Suppressor macrophage treated with lipopolysaccharide for 1 hour (primary cell): ENCODE data around the gene HIVEP3.
"Not testable (repeated sequence)": the region's sequence is repeated elsewhere in the genome, so short reads cannot be mapped to it uniquely, and the experiment has no call there.

ENCODE experiments used
- DNase-seq, 3 donors: peaks; one replicate each; pipeline ENCODE4 v3.0.0-alpha.2; 2020 to 2022

HIVEP3 gene

DNA sequence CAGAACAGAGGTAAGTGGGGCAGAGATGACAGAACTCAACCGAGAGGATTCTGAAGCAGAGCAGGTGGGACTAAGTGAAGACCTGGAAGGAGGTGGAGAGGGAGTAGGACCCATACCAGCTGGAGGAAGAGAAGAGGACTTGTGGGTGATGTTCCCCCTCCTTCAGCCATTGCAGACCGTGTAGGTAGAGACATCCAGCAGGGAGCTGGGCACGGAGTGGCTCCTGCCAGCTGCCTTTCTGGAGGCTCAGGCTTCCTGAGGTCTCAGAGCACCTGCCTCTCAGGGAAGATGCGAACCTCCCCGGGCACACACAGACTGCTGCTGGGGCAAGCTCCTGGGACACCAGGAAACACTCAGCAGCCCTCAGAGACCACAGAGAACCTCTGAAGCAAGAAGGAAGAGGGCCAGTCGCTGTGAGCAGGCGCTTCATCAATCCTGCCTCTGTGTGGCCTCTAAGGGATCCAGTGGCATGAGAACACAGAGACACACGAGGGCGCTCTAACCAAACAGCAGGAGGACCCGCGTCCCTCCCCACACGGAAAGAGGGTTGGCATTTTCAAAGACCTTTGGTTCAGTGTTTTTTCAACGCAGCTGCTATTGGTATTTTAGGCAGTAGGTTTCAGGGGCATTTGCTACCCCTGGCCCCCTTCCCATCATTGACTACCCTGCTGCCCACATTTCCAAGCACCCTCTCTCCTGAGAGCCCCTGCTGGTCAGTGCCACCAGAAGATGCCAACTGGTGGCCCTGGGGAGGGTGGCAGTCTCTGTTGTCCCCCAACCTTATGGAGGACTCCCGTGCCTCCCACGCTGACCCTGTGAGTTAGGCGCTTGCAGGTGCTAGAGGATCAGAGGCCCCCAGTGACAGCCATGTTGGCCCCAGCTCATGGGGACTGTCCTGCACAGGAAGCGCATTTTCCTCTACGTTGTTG, 344.7 kb downstream of the HIVEP3 start:
- DNase-seq = peak; percentile 81 to 91 (median 89)

DNA sequence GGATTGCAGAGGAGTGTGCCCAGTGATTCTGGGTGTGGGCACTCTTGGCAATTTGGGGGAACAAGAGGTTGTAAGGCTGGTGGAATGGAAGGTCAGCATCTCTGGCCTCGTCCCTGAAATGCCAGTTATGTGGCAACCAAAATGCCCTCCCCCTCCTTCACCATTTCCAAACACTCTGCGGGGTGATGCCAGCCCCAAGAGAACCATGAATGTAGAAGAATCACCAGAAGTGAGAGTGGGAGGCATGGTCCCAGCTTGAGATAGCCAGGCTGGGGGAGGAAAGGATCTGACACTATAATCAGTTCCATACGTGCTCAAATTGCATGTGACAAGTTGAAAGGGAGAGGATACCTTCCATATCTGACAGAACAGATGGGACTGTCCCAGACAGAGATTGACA, 345.5 kb downstream of the HIVEP3 start:
- peak; percentile 24 to 40 (median 30) for DNase-seq

DNA sequence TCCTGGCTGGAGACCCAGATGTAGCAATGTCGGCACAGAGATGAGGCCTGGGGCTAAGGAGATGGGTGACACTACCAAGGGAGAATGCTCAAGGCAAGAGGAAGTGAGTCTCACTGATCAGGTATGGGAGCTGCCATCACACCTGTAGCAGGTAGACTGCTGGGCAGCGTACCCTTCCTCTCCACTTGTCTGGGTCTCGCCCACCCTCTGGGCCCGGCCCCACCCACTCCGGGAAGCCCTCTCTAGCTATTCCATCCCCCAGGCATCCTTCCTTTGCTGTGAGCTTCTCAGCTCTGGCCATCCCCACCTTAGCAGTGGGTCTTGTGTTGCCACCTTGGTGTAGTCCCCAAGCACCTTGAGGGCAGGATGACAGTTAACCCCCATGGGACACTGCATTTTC, 346.5 kb downstream of the HIVEP3 start:
- DNase-seq = no peak

DNA sequence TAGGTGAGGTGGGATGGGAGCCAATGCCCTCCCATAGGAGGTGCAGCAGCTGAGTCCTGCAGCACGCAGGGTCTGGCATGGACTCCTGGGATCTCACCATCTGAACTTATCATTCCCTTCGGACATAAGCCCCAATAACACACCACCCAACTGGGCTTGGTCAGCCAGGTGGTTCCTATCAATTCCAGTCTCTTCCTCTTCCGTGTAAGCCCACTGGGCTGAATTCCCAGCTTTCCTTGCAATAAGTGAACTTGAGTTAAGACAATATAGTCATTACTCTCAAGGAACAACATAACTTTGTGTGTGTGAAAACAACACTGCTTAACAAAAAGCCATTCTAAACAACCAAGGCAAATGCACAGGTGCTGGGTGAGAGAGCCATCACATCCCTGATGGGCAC, 347.7 kb downstream of the HIVEP3 start:
- no peak for DNase-seq

DNA sequence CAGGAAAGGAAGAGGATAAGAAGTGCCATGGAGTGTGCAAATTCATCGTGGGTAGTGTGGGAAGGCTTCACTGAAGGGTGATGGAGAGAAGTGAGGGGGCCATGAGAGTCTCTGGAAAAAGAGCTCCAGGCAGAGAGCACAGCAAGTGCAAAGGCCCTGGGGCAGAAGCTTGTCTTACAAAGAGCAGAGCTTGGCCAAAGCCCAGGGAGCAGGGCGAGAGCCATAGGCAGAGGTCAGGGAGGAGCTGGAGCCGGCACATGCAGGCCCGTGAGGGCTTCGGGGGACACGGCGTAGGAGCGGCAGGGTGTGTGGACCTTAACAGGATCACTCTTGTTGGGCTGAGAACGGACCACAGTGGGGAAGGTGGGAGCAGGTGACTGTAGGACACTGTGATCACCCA, 350.5 kb downstream of the HIVEP3 start:
- DNase-seq = no peak

DNA sequence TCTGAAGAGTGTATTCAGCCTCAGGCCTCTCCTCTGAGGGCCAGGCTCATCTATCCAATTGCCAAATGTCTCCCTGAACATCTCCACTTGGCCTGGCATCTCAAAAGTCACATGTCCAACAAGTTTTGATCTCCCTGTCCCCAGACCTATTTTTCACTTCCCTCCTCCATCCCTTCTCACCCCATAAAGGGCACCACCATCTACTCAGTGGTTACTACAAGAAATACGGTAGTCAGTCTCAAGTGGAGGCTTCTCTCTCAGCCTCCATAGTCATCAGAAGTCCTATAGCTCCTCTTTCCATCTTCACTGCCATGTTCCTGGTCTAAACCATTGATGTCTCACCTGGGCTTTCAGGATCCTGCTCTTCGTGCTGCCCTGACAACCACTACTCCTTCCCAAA, 351.8 kb downstream of the HIVEP3 start:
- DNase-seq = no peak

DNA sequence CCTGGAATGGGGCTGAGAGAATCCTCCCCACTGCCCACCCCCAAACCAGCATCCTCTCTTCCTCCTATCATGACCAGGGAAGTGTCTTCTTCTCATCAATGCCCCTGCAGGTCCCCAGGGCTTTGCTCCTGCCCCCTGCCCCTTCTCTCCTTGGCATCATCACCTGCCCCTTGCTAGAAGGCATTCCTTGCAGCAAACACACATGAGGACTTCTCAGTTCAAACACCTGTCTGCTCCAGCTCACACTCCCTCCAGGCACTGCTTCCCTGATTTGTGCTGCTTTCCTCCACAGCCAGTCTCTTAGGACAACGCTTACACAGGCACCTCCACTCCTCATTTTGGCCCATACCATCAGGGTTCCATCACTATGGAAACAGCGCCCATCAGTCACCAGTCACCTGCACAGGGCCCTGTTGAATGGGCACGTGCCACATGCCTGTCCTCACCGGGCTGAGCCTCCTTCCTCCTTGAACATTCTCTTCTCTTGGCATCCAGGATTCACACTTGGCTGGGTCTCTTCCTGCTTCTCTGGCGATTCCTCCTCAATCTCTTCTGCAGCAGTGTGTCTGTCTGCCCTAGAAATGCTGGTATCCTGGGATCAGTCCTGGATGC, 352.3 kb downstream of the HIVEP3 start:
- no peak for DNase-seq

DNA sequence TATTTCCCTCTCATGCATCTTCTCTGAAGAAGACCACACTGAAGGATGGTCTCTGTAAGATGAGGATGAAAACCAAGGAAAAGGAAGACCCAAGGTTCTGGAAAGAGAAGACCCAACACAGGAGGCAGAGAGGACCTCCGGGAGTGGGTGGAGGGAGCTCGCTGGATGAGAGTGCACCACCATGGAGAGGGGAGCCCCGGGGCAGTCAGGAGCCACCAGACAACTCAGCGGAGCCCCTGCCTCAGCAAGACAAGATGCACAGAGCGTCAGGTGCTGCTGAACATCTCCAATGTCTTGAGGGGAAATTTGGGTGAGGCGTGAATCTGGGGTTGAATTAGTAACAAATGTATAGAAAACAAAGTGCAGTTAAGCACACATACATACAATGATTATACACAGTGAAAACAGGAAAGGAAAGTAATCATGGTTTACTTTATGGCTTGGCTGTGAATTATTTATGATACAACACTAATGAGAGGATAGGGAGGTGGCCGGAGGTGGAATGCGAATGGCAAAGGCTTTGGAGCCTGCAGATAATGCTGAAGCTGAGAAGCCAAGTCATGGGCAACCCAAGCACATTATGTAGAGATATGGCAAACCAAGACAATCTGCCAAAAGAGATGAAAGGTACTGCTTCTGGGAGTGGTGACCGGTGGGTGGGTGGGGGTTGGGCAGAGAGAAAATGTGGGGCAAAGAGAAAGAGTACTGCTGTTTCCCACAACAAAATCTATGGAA, 353.8 kb downstream of the HIVEP3 start:
- DNase-seq = no peak

DNA sequence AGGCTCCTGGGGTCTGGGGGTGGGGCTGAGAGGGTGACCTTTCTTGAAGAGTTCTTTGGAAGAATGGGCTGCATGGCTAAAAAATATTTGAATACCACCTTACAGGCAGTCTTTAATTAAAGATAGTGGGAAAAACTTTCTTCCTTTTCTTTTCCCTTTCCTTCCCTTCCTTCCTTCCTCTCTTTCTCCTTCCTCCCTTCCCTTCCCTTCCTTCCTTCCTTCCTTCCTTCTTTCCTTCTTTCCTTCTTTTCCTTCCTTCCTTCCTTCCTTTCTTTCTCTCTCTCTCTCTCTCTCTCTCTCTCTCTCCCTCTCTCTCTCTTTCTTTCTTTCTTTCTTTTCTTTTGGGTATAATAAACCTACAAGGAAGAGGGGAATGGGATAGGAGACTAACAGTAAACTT, 356.4 kb downstream of the HIVEP3 start:
- no peak for DNase-seq

DNA sequence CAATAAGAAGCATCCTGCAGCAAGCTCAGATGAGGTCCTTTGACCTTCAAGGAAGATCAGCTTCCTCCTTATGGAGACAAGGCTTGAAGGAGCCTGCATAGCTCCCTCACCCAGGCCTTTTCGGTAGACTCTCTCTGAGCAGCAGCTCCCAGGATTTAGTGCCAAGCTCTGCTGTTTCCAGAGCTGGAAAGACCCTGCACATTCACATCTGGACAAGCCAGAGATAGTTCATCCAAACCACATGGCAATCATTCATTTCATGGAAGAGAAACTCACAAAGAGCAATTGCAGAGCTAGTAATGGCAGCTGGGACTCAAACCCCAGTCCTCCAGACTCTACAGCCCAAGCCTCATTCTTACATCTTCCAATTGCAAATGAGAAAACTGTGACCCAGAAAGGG, 357.8 kb downstream of the HIVEP3 start:
- DNase-seq = no peak

DNA sequence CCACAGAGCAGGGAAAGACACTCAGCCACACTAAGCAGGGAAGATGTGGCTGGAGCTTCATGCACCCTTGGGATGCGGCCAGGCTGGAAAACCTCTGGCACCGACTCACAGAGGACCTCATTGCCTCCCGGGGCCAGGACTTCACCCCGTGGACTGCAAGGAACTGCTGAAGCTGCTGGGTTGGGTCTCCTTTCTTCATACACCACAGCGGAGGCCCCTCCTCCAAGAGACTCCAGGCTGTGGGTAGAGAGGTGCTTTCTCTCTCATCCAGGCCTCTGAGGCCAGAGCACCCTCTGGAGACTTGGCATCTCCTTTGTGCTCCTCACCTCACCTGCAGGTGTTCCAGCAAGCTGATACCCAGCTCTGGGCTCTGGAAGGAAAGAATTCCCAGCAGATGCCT, 358.2 kb downstream of the HIVEP3 start:
- DNase-seq = no peak

DNA sequence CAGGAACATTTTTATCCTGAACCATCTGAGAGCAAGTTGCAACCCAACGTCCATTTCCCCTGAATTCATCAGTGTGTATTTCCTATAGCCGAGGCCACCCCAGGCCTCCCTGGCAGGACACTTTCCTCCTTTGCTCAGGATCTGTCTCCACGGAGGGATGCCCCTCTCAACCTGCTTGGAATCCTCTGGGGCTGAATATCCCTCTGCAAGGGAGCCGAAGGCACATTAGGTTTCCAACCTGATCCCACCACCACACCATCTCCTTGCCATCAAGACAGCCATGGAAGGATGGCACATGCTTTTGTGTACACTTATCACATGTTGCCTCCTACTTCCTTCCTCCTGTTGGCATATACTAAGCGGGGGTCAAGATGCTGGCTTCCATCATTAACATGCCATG, 359.4 kb downstream of the HIVEP3 start:
- DNase-seq = no peak

DNA sequence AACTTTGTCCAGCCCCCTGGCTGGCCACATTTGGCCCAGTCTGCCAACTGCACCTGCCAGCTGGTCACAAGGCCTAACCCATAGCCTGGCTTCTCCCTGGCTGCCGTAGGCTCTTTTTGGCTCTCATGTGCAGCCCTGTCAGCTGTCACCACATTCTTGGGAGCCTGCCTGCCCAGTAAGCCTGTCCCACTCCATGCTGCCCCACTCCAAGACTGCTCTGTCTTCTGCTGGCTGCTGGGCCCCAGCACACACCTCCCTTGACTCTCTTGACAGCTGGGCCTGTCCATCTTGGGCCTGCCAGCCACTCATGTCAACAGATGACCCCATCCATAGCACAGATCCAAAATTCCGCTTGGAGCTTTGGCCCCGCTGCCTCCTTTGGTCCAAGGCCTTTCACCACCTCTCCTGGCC, 360.0 kb downstream of the HIVEP3 start:
- DNase-seq = no peak

DNA sequence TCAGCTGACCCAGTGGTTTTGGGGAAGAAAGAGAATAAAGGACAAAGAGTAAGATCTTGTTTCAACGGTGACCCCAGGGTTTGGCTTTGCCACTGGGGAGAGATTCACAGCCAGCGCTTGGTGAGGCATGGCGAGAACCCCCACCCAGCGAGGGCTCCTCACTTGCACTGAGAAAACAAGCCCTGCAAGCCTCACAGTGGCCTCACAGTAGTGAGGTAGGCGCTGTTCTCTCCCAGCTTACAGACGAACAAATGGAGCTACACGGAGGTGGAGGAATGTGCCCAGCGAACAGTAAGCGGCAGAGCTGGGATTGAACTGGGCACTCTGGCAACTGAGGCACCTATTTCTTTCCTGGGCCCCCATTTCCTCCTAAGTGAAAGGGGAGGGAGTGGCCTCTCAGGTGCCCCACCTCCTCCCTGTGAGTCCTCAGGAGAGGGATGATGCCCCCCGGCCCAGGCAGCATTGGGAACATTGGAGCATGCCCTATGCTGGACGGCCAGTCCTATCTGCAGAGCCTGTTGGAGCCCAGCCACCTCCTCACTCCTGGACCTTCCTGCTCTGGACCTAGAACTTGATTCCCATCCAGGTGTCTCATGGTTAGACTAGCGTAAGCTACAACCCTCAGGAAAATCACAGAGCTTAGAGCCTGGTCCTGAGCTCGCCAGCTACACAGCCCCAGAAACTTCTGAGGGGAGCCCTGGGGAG, 360.8 kb downstream of the HIVEP3 start:
- no peak for DNase-seq

DNA sequence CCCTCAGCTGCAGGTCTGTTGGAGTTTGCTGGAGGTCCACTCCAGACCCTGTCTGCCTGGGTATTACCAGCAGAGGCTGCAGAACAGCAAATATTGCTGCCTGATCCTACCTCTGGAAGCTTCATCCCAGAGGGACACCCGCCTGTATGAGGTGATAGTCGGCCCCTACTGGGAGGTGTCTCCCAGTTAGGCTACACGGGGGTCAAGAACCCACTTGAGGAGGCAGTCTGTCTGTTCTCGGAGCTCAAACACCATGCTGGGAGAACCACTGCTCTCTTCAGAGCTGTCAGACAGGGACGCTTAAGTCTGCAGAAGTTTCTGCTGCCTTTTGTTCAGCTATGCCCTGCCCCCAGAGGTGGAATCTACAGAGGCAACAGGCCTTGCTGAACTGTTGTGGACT, 364.0 kb downstream of the HIVEP3 start:
- DNase-seq = not testable (repeated sequence)

DNA sequence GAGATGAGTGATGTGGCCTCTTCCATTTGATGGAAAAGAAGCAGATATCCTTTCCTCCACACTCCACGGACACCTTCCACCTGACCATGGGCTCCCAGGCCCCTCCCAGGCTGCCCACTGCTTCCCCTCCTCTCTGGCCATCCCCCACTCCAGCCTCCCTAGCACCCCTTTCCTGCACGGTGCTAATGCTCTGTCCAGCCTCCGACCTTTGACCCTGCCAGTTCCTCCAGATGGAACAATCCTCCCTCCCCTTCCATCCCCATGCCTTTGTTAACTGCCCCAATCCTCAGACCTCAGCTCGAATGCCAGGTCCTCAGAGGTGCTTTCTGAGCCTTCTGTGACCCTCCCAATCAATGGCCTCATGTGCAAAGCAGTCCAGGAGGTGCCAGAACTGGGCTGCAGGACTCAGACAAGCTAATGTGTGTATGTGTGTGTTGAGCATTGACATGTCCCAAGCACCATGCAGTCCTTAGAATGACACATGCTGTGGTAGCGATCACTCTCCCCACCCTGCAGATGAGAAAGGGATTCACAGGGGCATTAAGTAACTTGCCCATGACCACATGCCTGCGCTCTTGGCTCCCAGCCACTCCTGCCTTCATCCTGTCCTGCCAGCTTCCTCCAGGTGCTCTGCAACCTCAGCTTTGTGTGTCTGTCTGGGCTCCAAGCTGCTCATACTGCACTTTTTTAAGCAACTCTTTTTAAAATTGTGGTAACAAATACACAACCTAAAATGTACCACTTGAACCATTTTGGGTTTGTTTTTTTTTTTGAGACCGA, 370.8 kb downstream of the HIVEP3 start:
- DNase-seq = no peak

DNA sequence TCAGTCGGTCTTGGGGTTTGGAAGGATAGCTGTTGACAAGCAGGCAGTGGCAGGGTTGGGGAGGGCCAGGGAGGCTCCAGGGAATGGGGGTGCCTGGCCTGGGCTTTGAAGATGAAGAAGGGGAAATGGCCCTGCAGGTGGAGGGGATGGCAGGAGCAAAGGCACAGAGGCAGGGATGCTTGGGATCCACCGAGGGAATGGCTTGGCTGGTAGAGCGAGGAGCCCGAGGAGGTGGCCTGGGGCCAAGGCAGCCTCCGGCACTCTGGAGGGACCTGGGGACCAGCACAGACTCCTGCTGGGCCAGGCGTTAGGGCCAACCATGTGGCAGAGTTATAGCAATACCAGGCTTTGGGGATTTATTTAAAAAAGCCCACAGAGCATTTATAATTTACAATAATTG, 371.4 kb downstream of the HIVEP3 start:
- no peak for DNase-seq

DNA sequence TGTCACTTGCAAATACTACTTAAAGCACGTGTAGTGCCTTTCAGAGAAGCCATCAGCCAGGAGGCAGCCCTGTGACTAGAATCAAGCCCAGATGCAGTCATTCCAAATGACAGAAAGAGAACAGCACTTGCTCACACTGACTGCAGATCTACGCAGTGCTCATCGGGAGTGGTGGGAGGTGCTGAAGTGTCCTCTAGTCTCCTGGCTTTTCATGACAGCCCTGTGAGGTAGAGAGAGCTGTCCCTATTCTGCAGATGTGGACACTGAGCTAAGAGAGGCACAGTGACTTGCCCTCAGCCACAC, 371.9 kb downstream of the HIVEP3 start:
- no peak for DNase-seq

DNA sequence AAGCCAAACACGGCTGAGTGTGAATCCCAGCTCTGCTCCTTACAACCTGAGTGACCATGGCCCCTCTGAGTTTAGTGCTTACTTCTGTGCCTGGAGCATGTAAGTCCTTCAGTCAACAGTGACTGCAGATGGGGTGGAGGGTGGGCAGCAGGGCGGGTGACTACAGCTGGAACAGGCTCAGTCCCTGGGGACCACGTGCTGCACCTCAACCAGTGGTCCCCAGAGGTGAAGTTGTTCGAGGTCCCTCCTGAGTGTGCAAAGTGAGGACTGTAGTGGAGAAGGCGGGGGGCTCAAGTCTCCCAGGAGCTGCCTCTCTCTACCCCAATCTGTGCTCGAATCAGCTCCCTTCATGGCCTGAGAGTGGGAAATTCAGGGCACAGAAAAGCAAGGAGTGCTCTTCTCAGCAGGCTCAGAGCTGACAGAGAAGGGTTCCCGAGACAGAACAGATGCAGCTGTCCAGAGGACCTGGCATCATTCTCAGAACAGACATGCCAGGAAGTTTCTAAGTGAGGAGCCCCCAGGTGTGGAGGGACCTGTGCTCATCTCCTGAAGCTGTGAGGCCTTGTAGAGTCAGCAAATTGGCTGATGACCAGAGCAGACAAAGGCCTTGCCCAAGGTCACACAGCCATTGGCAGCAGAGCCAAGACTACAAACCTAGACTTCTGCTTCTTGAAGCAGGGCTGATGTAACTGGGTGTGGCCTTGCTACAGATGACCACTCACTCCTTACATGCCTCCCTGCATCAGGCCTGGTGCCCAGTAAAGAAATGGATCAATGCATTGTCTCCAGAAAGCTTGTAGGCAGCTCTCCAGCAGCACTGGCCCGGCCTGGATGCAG, 372.5 kb downstream of the HIVEP3 start:
- peak in 2 of 3 donors; percentile 26 to 53 for DNase-seq

DNA sequence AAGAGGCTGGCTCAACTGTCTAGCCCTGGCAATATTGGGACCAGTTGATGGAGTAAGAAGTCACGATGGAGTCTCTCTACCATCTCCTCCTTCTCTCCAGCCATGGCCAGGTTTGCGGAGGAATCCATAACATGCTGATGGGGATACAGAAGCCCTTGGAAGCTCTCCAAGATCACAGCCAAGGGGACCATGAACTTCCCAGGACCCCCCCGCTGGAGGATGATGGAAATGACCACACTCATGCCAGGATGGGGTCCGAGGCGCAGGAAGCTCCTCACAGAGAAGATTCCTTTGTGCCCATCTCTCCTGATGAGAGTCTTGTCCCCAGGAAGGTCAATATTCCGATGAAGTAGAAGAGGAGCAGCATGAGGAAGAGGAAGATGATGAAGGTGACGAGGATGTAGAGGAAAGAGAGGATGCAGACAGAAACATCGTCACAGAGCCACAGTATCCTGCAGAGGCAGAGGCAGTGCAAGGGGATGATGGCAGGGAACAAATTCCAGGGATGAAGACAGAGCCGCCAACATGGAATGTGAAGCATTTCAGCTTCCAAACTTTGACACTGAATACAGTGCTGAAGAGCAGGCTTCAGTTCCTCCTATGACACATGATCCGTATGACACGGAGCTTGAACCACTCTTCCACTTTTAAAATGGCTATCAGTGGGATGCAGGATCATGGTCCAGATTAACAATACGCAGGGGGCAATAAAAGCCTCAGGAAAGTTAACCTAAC, 376.4 kb downstream of the HIVEP3 start:
- DNase-seq = no peak

DNA sequence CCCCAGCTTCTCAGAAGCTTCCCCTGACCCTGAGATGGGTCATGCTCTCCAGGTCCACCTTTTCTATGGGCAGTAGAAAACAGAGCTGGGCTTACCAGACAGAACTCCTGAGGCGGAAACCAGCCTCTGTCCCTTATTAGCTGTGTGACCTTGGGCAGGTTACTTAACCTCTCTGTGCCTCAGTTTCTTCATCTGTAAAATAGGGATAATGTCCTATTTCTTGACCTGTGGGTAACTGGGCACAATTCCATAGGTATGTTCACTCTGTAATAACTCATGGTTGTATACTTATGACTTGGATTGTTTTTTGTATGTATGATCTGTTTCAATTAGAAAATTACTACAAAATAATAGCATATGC, 377.1 kb downstream of the HIVEP3 start:
- DNase-seq = no peak
